BLaER1 treated with 17β-estradiol and CSF1 and Interleukin-3, amounts not matched to agents 10 nM and 100 nM (cell line): ENCODE data around the gene SORCS2.

Experiments
- H3K27ac ChIP-seq, 11 experiments: shearing (Covaris generic); formaldehyde crosslinking; 2 replicates each; pipeline ENCODE4 v1.8.1; 2022
- H3K27me3 ChIP-seq, 11 experiments: shearing (Covaris generic); formaldehyde crosslinking; 2 replicates each; pipeline ENCODE4 v1.8.1; 2022
- H3K36me3 ChIP-seq, 11 experiments: shearing (Covaris generic); formaldehyde crosslinking; 2 replicates each; pipeline ENCODE4 v1.8.1; 2022
- H3K4me1 ChIP-seq, 10 experiments: shearing (Covaris generic); formaldehyde crosslinking; 2 replicates each; pipeline ENCODE4 v1.8.1; 2022
- H3K4me2 ChIP-seq, 11 experiments: shearing (Covaris generic); formaldehyde crosslinking; 2 replicates each; pipeline ENCODE4 v1.8.1; 2022
- H3K4me3 ChIP-seq, 10 experiments: shearing (Covaris generic); formaldehyde crosslinking; 2 replicates each; pipeline ENCODE4 v1.8.1; 2022
- H3K9ac ChIP-seq, 11 experiments: shearing (Covaris generic); formaldehyde crosslinking; 2 replicates each; pipeline ENCODE4 v1.8.1; 2022
- H3K9me3 ChIP-seq, 11 experiments: shearing (Covaris generic); formaldehyde crosslinking; replicated peaks in 1 of 11; 2 replicates each; pipeline ENCODE4 v1.8.1; 2022
- H4K20me1 ChIP-seq, 11 experiments: shearing (Covaris generic); formaldehyde crosslinking; 2 replicates each; pipeline ENCODE4 v1.8.1; 2022
- Cebpa-rat ChIP-seq, 11 experiments: shearing (Covaris generic); IDR thresholded peaks; 2 replicates each; pipeline ENCODE4 v1.8.1; 2022

The SORCS2 gene

DNA sequence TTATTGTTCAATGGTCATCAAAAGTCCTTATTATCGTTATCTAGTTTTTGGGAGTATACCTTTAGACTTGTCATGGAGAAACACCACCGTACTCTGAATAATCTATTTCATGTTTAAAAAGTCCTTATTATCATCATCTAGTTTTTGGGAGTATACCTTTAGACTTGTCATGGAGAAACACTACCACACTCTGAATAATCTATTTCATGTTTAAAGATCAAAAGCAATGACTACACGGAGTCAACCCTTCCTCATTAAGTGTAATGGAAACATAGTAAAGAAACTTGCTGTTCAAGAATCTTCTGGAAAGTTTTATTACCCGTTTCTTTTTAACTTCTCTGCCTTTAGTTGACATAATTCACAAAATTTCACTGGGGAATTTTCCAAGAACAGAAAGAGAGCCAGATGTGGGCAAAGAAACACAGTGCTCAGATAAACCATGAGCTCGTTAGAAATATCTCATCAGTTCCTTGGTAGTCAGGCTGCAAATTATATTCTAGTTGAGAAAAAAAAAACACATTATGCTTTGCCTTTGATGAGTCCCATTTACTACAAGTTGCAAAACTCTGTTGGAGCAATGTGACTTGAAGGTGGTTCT is 588.5 kb downstream of the SORCS2 start:
- Histone ChIP-seq H4K20me1 (no peaks in the 10 kb centered on the region), H3K9ac (no peak overlapping the region; a peak in 1 of 22 replicates), H3K4me1 (peaks cover 32 to 71% (median 49%) of the 10 kb centered on the region in 10 experiments), H3K9me3 (peaks cover 0 to 9% (median 0%) of the 10 kb centered on the region in 11 experiments; a peak in 2 of 22 replicates), H3K4me3 (no peak overlapping the region), H3K36me3 (peaks cover 6 to 38% (median 18%) of the 10 kb centered on the region in 11 experiments; a peak in 16 of 22 replicates), H3K27me3 (no peaks in the 10 kb centered on the region), H3K4me2 (peak overlapping the region; percentile 71 to 88 (median 80)), H3K27ac (no peak overlapping the region)
- TF ChIP-seq Cebpa-rat (IDR thresholded peaks at IDR 0.05), result no peak

DNA sequence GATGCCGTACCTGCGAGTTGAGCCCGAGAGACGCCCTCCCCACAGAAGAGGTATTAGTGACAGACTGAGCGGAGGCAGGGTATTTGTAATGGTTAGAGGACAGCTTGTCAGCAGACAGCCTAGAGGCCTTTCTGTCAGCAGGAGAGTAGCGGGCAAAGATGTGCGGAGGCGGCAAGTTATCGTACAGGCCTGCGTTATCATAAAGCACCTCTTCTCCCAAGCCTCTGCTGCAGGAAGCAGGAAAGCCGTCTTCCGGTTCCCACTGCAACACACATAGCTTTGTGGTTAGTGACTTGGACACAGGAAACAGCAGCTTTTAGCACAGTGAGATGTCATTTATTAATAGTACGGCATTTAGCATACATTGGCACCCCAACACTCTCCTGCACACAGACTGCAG is 589.0 kb downstream of the SORCS2 start:
- no peak for TF ChIP-seq Cebpa-rat (IDR thresholded peaks at IDR 0.05)
- Histone ChIP-seq H3K9ac (peak overlapping the region in 1 of 11 experiments; percentile 9; a peak in 1 of 22 replicates), H3K36me3 (peaks cover 6 to 38% (median 18%) of the 10 kb centered on the region in 11 experiments; a peak in 16 of 22 replicates)

DNA sequence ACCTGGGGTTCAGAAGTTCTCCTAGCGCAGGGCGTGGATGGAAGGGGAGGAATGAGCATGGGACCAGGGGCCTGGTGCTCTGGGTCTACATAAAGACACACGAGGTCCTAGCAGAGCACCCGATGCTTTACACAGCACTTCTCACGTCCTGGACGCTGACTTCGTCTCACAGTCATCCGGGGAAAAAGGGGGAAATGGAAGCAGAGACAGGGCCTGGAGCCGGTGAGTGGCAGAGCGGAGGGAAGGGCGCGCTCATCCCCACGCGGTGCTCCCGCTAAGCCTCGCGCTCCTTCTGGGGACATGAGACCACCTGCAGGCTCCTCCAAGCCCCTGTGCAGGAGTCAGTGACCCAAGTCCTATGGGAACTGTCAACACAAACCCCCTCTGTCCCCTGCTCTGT is 589.7 kb downstream of the SORCS2 start:
- H3K4me1 ChIP-seq, result peaks cover 32 to 71% (median 50%) of the 10 kb centered on the region in 10 experiments
- peak overlapping the region in 2 of 11 experiments; percentile 9 to 37; a peak in 1 of 22 replicates for H3K9ac ChIP-seq
- no peak for TF ChIP-seq Cebpa-rat (IDR thresholded peaks at IDR 0.05)

More for the DNA sequence above, 589.0 kb downstream of the SORCS2 start:
- Histone ChIP-seq H3K4me3 (peak overlapping the region in 1 of 10 experiments; percentile 27; a peak in 1 of 20 replicates), H3K27me3 (no peaks in the 10 kb centered on the region), H4K20me1 (no peaks in the 10 kb centered on the region), H3K4me1 (peaks cover 32 to 71% (median 50%) of the 10 kb centered on the region in 10 experiments), H3K9me3 (peaks cover 0 to 9% (median 0%) of the 10 kb centered on the region in 11 experiments; a peak in 2 of 22 replicates), H3K4me2 (peak overlapping the region; percentile 71 to 88 (median 80)), H3K27ac (peak overlapping the region in 1 of 11 experiments; percentile 2; a peak in 1 of 22 replicates)

DNA sequence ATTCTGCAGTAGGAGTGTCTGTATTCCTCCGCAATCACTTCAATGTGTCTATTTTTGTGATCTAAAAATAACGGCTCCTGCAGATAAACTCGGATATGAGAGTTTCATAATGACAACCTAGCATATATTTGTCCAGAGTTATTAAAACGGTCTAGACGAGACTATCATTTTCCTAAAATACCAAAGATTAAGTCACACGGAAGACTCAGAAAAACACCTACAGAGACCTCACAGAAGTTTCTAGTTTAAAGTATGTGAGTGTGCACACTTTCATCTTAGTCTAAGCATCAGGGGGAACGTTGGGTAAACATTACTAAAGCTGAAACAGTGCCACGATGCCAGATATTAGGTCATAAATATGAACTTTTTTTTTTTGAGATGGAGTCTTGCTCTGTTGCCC is 590.4 kb downstream of the SORCS2 start:
- peak overlapping the region; percentile 31 to 88 (median 80); a peak in 21 of 22 replicates for H3K4me2 ChIP-seq
- H3K4me1 ChIP-seq, result peaks cover 32 to 71% (median 50%) of the 10 kb centered on the region in 10 experiments
- no peak for TF ChIP-seq Cebpa-rat (IDR thresholded peaks at IDR 0.05)
- H3K36me3 ChIP-seq, result peaks cover 6 to 28% (median 10%) of the 10 kb centered on the region in 11 experiments; a peak in 16 of 22 replicates
- no peak overlapping the region for H3K9ac ChIP-seq
- no peaks in the 10 kb centered on the region for H4K20me1 ChIP-seq
- H3K4me3 ChIP-seq, result no peak overlapping the region
- H3K9me3 ChIP-seq, result peaks cover 0 to 9% (median 0%) of the 10 kb centered on the region in 11 experiments; a peak in 2 of 22 replicates
- H3K27me3 ChIP-seq, result no peaks in the 10 kb centered on the region
- no peak overlapping the region for H3K27ac ChIP-seq

More for the DNA sequence above, 589.7 kb downstream of the SORCS2 start:
- Histone ChIP-seq H4K20me1 (no peaks in the 10 kb centered on the region), H3K27ac (peak overlapping the region in 1 of 11 experiments; percentile 2; a peak in 1 of 22 replicates), H3K27me3 (no peaks in the 10 kb centered on the region), H3K36me3 (peaks cover 6 to 36% (median 17%) of the 10 kb centered on the region in 11 experiments; a peak in 16 of 22 replicates), H3K9me3 (peaks cover 0 to 9% (median 0%) of the 10 kb centered on the region in 11 experiments; a peak in 2 of 22 replicates), H3K4me3 (peak overlapping the region in 2 of 10 experiments; percentile 2 to 27; a peak in 1 of 20 replicates), H3K4me2 (peak overlapping the region; percentile 71 to 88 (median 80))

DNA sequence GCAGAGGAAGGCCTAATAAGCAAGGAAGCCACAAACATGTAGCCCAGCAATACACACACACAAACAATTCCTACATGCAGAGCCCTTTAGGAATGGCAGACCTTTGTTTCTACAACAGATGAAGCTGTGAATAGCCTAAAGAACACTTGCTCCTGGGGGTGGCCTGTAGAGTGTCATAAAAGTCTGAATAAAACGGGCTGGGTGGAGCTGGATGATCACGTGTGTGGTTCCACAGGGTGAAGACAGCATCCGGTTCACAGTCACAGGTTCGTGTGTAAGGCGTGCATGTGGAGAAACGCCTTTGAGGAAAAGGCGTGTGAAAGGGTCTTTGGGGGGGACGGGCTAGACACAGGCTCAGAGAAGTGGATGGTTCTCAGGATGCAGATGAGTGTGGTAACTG is 591.2 kb downstream of the SORCS2 start:
- Histone ChIP-seq H3K9ac (no peak overlapping the region), H3K4me1 (peaks cover 32 to 69% (median 50%) of the 10 kb centered on the region in 10 experiments), H3K27me3 (no peaks in the 10 kb centered on the region), H3K4me2 (peak overlapping the region; percentile 22 to 88 (median 80); a peak in 21 of 22 replicates), H3K36me3 (peaks cover 0 to 21% (median 3%) of the 10 kb centered on the region in 11 experiments; a peak in 9 of 22 replicates), H3K27ac (no peak overlapping the region), H4K20me1 (no peaks in the 10 kb centered on the region), H3K4me3 (no peak overlapping the region), H3K9me3 (peaks cover 0 to 9% (median 0%) of the 10 kb centered on the region in 11 experiments; a peak in 2 of 22 replicates)
- TF ChIP-seq Cebpa-rat (IDR thresholded peaks at IDR 0.05), result no peak

DNA sequence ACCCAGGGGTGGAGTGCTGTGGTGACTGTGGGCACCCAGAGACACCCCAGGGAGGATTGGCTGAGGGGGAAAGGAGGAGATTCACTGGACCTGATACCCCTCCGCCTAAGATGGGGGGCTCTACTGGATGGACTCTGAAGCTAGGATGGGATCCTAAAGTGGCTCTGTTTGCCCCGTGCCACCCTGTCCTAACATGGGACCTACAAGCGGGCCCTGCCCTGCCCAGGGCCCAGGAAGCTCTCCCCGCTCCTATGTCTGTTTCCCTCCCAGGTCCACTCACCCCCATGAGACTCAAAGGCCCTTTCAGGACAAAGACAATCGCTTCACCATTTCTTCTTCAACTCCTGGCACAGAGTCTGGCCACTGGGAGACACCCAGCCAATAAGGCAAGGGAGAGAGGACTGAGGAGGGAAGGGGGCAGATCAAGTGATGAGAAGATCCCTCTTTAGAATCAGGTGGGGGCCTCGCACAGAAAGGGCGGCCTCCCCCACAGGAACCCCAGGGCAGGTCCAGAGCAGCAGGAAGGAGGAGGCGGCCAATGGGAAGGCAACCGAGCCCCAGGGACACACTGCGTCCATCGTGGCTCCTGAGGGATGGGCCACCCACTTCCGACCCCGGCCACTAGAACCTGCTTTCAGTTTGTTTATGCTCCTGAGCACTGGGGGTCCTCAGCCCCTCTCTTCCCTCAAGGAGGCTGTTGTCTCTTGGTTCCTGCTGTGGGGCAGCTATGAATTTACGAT is 592.0 kb downstream of the SORCS2 start:
- Histone ChIP-seq H3K27me3 (no peaks in the 10 kb centered on the region), H3K9ac (no peak overlapping the region), H3K27ac (no peak overlapping the region), H4K20me1 (no peaks in the 10 kb centered on the region), H3K4me1 (peaks cover 32 to 61% (median 48%) of the 10 kb centered on the region in 10 experiments), H3K4me2 (peak overlapping the region in 10 of 11 experiments; percentile 31 to 88 (median 80); a peak in 17 of 22 replicates), H3K9me3 (peaks cover 0 to 9% (median 0%) of the 10 kb centered on the region in 11 experiments; a peak in 2 of 22 replicates), H3K4me3 (no peak overlapping the region), H3K36me3 (peaks cover 0 to 20% (median 0%) of the 10 kb centered on the region in 11 experiments; a peak in 5 of 22 replicates)
- TF ChIP-seq Cebpa-rat (IDR thresholded peaks at IDR 0.05), result no peak

DNA sequence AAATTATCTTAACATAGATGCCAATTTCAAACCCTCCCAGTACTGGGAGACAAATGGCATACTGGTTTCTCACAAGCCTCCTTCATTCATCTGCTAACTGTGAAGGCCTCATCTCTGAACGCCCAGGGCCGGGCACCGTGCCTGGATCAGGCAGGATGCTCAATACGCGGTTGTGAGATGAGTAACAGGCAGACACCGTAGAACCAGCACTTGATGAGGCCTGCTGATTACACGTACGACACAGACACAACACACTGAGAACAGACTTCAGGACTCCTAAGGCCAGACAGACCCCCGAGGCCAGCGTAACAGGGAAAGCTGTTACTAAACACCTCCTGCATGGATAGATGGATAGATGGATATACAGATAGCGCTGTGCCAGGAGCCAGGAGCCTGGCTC is 592.7 kb downstream of the SORCS2 start:
- H3K27me3 ChIP-seq, result no peaks in the 10 kb centered on the region

DNA sequence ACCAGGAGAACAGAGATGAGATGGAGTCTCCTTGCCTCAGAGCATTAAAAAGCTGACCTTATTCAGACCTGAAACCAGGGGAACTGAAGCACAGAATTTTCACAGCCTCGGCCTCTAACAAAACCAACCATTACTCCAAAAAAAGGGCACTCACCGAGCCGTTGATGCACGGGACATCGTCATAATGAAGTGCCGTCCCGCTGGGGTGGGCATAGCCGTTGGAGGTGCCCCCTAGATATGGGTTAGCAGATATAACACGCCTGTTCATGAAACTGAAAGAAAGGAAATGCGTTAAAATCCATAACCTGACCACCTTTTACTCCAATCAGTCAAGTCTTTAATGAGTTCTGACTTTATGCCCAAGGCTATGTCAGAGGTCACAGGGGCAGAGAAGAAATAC is 593.7 kb downstream of the SORCS2 start:
- Histone ChIP-seq H3K27ac (no peak overlapping the region), H3K9ac (no peak overlapping the region), H3K36me3 (peaks cover 0 to 23% (median 0%) of the 10 kb centered on the region in 11 experiments; a peak in 5 of 22 replicates), H3K27me3 (no peaks in the 10 kb centered on the region), H3K4me3 (no peak overlapping the region), H3K9me3 (no peaks in the 10 kb centered on the region), H3K4me2 (0 out of 22 replicates have a peak overlapping the region, but pooled peaks of 1 of the 11 experiments have one; percentile 9), H4K20me1 (no peaks in the 10 kb centered on the region), H3K4me1 (peaks cover 29 to 51% (median 43%) of the 10 kb centered on the region in 10 experiments)
- no peak for TF ChIP-seq Cebpa-rat (IDR thresholded peaks at IDR 0.05)

More for the DNA sequence above, 592.7 kb downstream of the SORCS2 start:
- Histone ChIP-seq H3K4me2 (peak overlapping the region in 1 of 11 experiments; percentile 7; a peak in 2 of 22 replicates), H3K9ac (no peak overlapping the region), H3K27ac (no peak overlapping the region), H3K36me3 (peaks cover 0 to 20% (median 0%) of the 10 kb centered on the region in 11 experiments; a peak in 5 of 22 replicates), H3K9me3 (peaks cover 0 to 6% (median 0%) of the 10 kb centered on the region in 11 experiments; a peak in 2 of 22 replicates), H4K20me1 (no peaks in the 10 kb centered on the region), H3K4me3 (no peak overlapping the region), H3K4me1 (peaks cover 32 to 55% (median 47%) of the 10 kb centered on the region in 10 experiments)
- no peak for TF ChIP-seq Cebpa-rat (IDR thresholded peaks at IDR 0.05)
